Spleen (tissue), 7 donors: ENCODE measurements around the gene ZNF296.

Experiments
- POLR2AphosphoS5 ChIP-seq, 3 donors: sonication (generic); formaldehyde crosslinking; IDR thresholded peaks; one replicate each; pipeline ENCODE4 v1.5.1; 2017; ENCODE audit warnings: antibody characterized with exemption in 3 of 3
- TF ChIP-seq, protein P1 (sequence below), 11 experiments: fragments of 200-600 bp in 7 of 11; fragments of 450-650 bp in 4 of 11; sonication (generic) in 4 of 11; IDR thresholded peaks in 8 of 11; conservative IDR thresholded peaks in 3 of 11; 1 replicate in 7 of 11; 2 replicates in 4 of 11; pipeline versions ENCODE4 v1.4.0 to v1.8.0; 2016 to 2021; ENCODE audit warnings: antibody characterized with exemption in 11 of 11, inconsistent platforms in 4 of 11, mild to moderate bottlenecking in 1 of 11
- donor health status: DM: no; HTN: no; CAD: no; lungs with moderate emphysema.
- donor health status: DM: no; HTN: no; CAD: no.
- donor health status: DM: no; HTN: no; CAD: no.

DNA sequence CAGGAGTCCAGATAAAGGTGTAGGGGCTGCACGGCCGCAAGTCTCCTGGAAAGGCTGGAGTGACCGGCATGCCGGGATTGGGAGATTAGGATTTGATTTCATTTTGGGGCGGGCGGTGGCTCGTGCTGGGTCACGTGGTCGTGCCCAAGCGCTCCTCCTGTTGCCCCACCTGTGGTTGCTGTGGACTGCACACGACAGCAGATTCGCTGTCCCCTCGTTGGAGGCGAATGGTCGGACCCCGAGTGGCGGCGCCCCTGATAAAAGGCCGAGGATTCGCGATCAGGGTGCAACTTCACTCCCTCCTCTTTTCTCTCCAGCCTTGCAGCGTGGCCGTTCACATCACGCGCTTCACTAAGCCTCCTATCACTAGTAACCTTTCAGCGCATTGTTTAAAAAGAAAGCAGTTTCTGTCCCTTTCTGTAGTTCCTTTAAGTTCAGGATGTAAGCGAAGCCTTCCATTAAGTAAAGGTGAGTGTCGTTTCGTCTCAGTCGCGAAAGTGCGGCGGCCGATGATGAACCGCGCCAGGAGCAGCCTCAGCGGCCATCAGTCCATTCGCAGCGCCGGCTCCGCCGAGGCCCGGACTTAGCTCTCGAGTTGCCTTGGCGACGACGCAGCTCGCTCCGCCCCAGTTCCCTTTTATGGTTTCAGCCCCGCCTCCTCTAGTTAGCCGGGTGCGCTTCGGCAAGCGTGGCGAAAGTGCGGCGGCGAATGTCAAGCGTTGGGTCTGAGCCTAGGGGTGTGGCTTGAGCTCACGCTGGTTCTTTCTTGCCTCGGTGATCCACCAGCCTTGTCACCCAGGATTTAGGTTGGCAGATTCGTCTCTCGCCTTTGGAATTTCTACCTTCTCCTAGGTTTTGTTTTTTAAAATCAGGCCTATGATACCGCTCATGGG lies 15.0 kb upstream of the ZNF296 start:
- peak; percentile 92 to 94 (median 94) for TF ChIP-seq POLR2AphosphoS5 (IDR thresholded peaks at IDR 0.05)
- TF ChIP-seq, protein P1, sequence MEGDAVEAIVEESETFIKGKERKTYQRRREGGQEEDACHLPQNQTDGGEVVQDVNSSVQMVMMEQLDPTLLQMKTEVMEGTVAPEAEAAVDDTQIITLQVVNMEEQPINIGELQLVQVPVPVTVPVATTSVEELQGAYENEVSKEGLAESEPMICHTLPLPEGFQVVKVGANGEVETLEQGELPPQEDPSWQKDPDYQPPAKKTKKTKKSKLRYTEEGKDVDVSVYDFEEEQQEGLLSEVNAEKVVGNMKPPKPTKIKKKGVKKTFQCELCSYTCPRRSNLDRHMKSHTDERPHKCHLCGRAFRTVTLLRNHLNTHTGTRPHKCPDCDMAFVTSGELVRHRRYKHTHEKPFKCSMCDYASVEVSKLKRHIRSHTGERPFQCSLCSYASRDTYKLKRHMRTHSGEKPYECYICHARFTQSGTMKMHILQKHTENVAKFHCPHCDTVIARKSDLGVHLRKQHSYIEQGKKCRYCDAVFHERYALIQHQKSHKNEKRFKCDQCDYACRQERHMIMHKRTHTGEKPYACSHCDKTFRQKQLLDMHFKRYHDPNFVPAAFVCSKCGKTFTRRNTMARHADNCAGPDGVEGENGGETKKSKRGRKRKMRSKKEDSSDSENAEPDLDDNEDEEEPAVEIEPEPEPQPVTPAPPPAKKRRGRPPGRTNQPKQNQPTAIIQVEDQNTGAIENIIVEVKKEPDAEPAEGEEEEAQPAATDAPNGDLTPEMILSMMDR (IDR thresholded peaks at IDR 0.05 in 8 of 11, conservative IDR thresholded peaks at IDR 0.05 in 3 of 11), result peak in 3 of 11 experiments; percentile 16 to 37 (median 21)
